Small intestine (tissue), 16 donors: ENCODE data around the gene USH1C. TPM values are rescaled to one million over a fixed set of nuclear protein-coding genes. Genes with fewer than 3 reads are reported as not detected.
A peak's percentile ranks its signal among the peaks of the same experiment; 100 is the strongest.

Experiments used
- DNase-seq, 2 donors: peaks; one replicate each; pipeline versions ENCODE4 v3.0.0 to v3.0.0-alpha.2; 2013
- FAIRE-seq: peaks from 2 replicates; lab custom pipeline; 2012; peaks lifted over from hg19 to GRCh38; lab: Jason Lieb, UNC
- H3K27ac ChIP-seq, 3 donors: one replicate each; pipeline ENCODE4 v1.5.1; 2013; ENCODE audit warnings: low read length in 2 of 3, mild to moderate bottlenecking in 2 of 3, control low read depth in 1 of 3, inconsistent platforms in 1 of 3, low read depth in 1 of 3, moderate library complexity in 1 of 3
- H3K27me3 ChIP-seq, 3 donors: one replicate each; pipeline ENCODE4 v1.6.1; 2013; ENCODE audit warnings: low read length in 3 of 3, inconsistent platforms in 1 of 3; ENCODE audit not compliant: control insufficient read depth in 3 of 3, insufficient read depth in 3 of 3
- H3K36me3 ChIP-seq, 3 donors: one replicate each; pipeline ENCODE4 v1.6.1; 2013; ENCODE audit warnings: low read length in 3 of 3, inconsistent platforms in 1 of 3, low read depth in 1 of 3, mild to moderate bottlenecking in 1 of 3, moderate library complexity in 1 of 3; ENCODE audit not compliant: control insufficient read depth in 3 of 3, insufficient read depth in 2 of 3
- H3K4me1 ChIP-seq, 3 donors: one replicate each; pipeline ENCODE4 v1.6.1; 2013; ENCODE audit warnings: low read length in 2 of 3, inconsistent platforms in 1 of 3, low read depth in 1 of 3, mild to moderate bottlenecking in 1 of 3, moderate library complexity in 1 of 3; ENCODE audit not compliant: control insufficient read depth in 3 of 3, insufficient read depth in 2 of 3
- H3K4me3 ChIP-seq, 3 donors: one replicate each; pipeline ENCODE4 v1.5.1; 2013; ENCODE audit warnings: low read length in 3 of 3, control low read depth in 1 of 3, inconsistent platforms in 1 of 3, low read depth in 1 of 3, mild to moderate bottlenecking in 1 of 3, moderate library complexity in 1 of 3
- H3K9me3 ChIP-seq, 2 donors: one replicate each; pipeline ENCODE4 v1.6.1; 2013; ENCODE audit warnings: low read depth in 1 of 2, low read length in 1 of 2; ENCODE audit not compliant: control insufficient read depth in 2 of 2, insufficient read depth in 1 of 2
- WGBS, 3 donors: extraction: QIAGEN DNeasy Blood & Tissue Kit; methylation state at CpG; one replicate each; pipeline ENCODE4 v1.1.7; 2013; 5-methylcytosine and 5-hydroxymethylcytosine counted together
- long read RNA-seq, 10 donors: transcript quantifications; one replicate each; lab custom pipeline, GENCODE V29; 2026
- polyA plus RNA-seq, 4 donors: library from polyadenylated mRNA; stranded (reverse) in 3 of 4; unstranded in 1 of 4; fragments of 200-250 nt in 3 of 4; fragments of 120-200 nt in 1 of 4; gene quantifications; one replicate each; pipeline versions ENCODE4 v1.2.1 to v1.2.3, GENCODE V29; 2013
- donor health status: healthy with polysubstance abuse.
- donor health status: control.
- donor health status: control.
- donor health status: Bipolar disorder and iron deficiency.
- donor health status: healthy.

USH1C gene
- polyA plus RNA-seq, result 100 to 1,000 TPM in 3 of 4 donors, 10 to 100 TPM in 1; 86.2 to 309 (median 297) TPM
- long read RNA-seq, donor 1, transcript USH1C-211 (1 exons, 1,194 nt), result major isoform, 71 of 251 reads
- long read RNA-seq, donor 1, transcript USH1C-202 (21 exons, 2,237 nt), result minor isoform, 60 of 251 reads
- long read RNA-seq, donor 1, partial matches to known transcripts, result 110 of 251 reads
- long read RNA-seq, donor 1, other reads (novel, unspliced or antisense), result 7 of 251 reads
- long read RNA-seq, donor 2, transcript USH1C-202 (21 exons, 2,237 nt), result minor isoform, 6 of 33 reads
- long read RNA-seq, donor 2, transcript USH1C-211 (1 exons, 1,194 nt), result major isoform, 14 of 33 reads
- long read RNA-seq, donor 2, partial matches to known transcripts, result 12 of 33 reads
- long read RNA-seq, donor 2, other reads (novel, unspliced or antisense), result 0 of 33 reads
- long read RNA-seq, donor 3, transcript USH1C-211 (1 exons, 1,194 nt), result major isoform, 43 of 83 reads
- long read RNA-seq, donor 3, transcript USH1C-202 (21 exons, 2,237 nt), result minor isoform, 8 of 83 reads
- long read RNA-seq, donor 3, partial matches to known transcripts, result 29 of 83 reads
- long read RNA-seq, donor 3, other reads (novel, unspliced or antisense), result 0 of 83 reads
- long read RNA-seq, donor 4, partial matches to known transcripts, result 0 of 2 reads
- long read RNA-seq, donor 4, other reads (novel, unspliced or antisense), result 0 of 2 reads
- long read RNA-seq, donor 5, transcript USH1C-211 (1 exons, 1,194 nt), result major isoform, 25 of 37 reads
- long read RNA-seq, donor 5, partial matches to known transcripts, result 8 of 37 reads
- long read RNA-seq, donor 5, other reads (novel, unspliced or antisense), result 0 of 37 reads
- long read RNA-seq, donor 6, transcript USH1C-211 (1 exons, 1,194 nt), result major isoform, 24 of 94 reads
- long read RNA-seq, donor 6, transcript USH1C-202 (21 exons, 2,237 nt), result minor isoform, 15 of 94 reads
- long read RNA-seq, donor 6, partial matches to known transcripts, result 50 of 94 reads
- long read RNA-seq, donor 6, other reads (novel, unspliced or antisense), result 0 of 94 reads
- long read RNA-seq, donor 7, result 0 reads
- long read RNA-seq, donor 8, result 0 reads
- long read RNA-seq, donor 9, transcript USH1C-202 (21 exons, 2,237 nt), result major isoform, 5 of 21 reads
- long read RNA-seq, donor 9, partial matches to known transcripts, result 13 of 21 reads
- long read RNA-seq, donor 9, other reads (novel, unspliced or antisense), result 0 of 21 reads
- long read RNA-seq, donor 10, transcript USH1C-206 (2 exons, 371 nt), result minor isoform, 5 of 76 reads
- long read RNA-seq, donor 10, transcript USH1C-211 (1 exons, 1,194 nt), result major isoform, 29 of 76 reads
- long read RNA-seq, donor 10, transcript USH1C-202 (21 exons, 2,237 nt), result minor isoform, 16 of 76 reads
- long read RNA-seq, donor 10, partial matches to known transcripts, result 22 of 76 reads
- long read RNA-seq, donor 10, other reads (novel, unspliced or antisense), result 0 of 76 reads

DNA sequence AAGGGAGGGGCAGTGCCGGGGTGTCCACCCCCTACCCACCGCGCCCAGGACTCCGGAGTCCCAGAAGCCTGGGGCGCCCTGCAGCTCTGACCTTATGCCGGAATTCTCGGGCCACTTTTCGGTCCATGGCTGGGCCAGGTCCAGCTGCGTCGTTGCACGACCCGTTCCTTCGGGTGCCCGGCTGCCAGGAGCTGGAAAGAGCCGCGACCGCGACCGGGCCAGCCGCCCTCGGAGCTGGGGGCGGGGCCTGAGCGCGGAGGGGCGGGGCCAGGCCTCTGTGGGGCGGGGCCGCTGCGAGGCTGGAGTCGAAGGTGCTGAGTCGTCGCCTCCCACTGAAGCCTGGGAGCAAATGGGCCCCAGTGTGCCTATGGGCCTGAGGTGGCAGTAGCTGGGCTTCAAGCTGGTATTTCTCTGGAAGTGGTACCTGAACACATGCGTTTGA is at the start of gene USH1C:
Gene USH1C (minus strand): TSS at position 236 of the 442 bp plus-strand sequence. CDS start 109 bp downstream, at position 127.
- peak within 1 kb of the TSS; percentile 49 to 95 (median 73) for H3K4me3 ChIP-seq
- 1 to 9% (median 7%) methylated on average over 30 to 32 of the region's 32 CpGs for WGBS, 3 donors
- no peaks in the 10 kb centered on the region for H3K9me3 ChIP-seq
- peaks cover 0 to 5% (median 0%) of the 10 kb centered on the region in 3 donors for H3K27me3 ChIP-seq
- H3K4me1 ChIP-seq, result peaks cover 2 to 38% (median 7%) of the 10 kb centered on the region in 3 donors
- DNase-seq, result peak; percentile 84 to 90
- H3K36me3 ChIP-seq, result peaks cover 0 to 21% (median 0%) of the 10 kb centered on the region in 3 donors
- FAIRE-seq, result no peak
- peak within 1 kb of the TSS; percentile 83 to 95 (median 87) for H3K27ac ChIP-seq

DNA sequence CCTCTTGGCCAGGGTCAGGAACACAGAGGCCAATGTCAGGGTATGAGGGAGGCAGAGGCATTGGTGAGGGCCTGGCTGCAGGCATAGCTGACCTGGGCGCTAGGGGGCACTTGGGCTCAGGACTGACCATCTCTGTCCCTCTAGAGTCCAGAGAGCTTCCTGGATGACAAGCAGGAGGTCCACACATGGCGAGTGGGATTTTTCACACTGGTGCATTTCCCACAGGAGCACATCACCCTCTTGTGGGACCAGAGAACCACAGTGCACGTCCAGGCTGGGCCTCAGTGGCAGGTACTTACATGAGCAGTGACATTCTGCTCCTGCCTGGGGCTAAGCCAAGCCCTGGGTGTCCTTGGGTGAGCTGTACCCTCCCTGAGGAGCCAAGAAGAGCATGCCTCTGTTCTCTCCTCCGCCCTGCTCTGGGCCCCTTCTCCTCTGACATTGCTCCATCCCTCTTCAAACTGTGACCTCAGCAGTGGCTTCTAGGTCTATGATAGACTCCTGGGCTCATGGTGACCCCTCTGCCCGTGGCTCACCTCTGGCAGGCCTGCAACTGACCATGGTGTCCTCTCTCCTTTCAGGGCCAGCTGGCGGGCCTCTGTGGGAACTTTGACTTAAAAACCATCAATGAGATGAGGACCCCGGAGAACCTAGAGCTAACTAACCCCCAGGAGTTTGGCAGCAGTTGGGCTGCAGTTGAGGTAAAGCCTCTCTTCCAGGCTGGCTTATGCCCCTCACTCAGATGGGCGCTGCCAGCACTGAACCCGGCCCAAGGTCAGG is 49.4 kb upstream of the USH1C start:
- H3K27me3 ChIP-seq, result peaks cover 0 to 5% (median 5%) of the 10 kb centered on the region in 3 donors
- H3K27ac ChIP-seq, result no peak overlapping the region
- WGBS, 3 donors, result 63 to 70% (median 66%) methylated on average over 9 of the region's 9 CpGs
- H3K36me3 ChIP-seq, result no peaks in the 10 kb centered on the region
- no peaks in the 10 kb centered on the region for H3K4me1 ChIP-seq
- H3K4me3 ChIP-seq, result no peak overlapping the region
- no peak for FAIRE-seq
- DNase-seq, result no peak
- peaks cover 0 to 3% of the 10 kb centered on the region in 2 donors for H3K9me3 ChIP-seq

DNA sequence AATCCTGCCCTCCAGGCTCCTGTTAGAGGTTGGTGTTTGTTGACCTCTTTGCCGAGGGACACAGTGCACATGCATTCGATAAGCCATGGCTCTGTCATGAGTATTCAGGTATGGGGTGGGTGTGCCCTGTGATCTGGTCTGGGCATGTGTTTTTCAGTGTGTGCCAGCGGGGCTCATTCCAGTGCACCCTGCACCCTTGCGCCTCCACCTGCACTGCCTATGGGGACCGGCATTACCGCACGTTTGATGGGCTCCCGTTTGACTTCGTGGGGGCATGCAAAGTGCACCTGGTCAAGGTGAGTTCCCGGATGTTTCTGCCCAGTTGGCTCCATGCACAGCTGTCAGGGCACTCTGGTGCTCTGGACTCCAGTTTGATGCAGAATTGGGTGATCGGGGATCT is 47.1 kb upstream of the USH1C start:
- no peaks in the 10 kb centered on the region for H3K36me3 ChIP-seq
- no peak overlapping the region for H3K27ac ChIP-seq
- 85 to 89% (median 88%) methylated on average over 11 of the region's 11 CpGs for WGBS, 3 donors
- peaks cover 0 to 12% (median 5%) of the 10 kb centered on the region in 3 donors for H3K27me3 ChIP-seq
- peaks cover 0 to 3% of the 10 kb centered on the region in 2 donors for H3K9me3 ChIP-seq
- no peaks in the 10 kb centered on the region for H3K4me1 ChIP-seq
- no peak overlapping the region for H3K4me3 ChIP-seq
- DNase-seq (no peak), FAIRE-seq (no peak)

DNA sequence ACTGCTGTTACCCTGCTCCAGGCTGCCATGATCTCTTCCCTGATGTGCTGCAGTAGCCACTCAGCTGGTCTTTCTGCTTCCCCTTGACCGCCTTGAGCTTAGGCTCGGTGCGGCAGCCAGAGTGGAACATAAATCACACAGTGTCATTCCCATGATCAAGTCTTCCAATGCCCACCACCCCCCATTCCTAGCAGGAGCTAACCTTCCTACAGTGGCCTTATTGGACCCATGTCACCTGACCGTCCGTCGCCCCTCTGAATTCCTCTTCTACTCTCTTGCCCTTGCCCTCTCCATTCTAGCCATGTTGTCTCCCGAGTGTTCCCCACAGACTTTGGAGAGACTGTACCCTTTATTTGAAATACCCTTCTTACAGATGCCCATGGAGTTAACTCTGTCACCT is 46.2 kb upstream of the USH1C start:
- no peak overlapping the region for H3K4me3 ChIP-seq
- DNase-seq, result no peak
- FAIRE-seq, result no peak
- peaks cover 0 to 12% (median 0%) of the 10 kb centered on the region in 3 donors for H3K27me3 ChIP-seq
- no peaks in the 10 kb centered on the region for H3K4me1 ChIP-seq
- 88 to 94% (median 93%) methylated on average over 7 of the region's 7 CpGs for WGBS, 3 donors
- no peak overlapping the region for H3K27ac ChIP-seq
- peaks cover 0 to 3% of the 10 kb centered on the region in 2 donors for H3K9me3 ChIP-seq
- H3K36me3 ChIP-seq, result no peaks in the 10 kb centered on the region

DNA sequence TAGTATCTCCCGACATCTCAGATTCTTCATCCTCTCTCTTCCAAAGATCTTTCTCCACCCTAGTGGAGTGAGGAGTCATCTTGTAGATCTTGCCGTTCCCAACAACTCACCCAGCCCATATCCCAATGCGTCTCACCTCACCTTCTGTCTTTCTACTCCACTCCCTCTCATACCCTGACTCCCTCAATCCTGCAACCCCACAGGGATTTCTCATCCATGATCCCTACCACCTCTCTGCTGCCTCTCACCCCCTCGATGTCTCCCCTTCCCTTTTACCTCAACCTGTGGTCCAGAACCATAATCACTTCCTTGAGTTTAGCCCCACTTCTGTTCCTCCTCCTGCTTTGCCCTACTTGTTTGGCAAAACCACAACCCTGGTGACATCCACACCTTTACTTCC is 44.5 kb upstream of the USH1C start:
- no peak for FAIRE-seq
- 84 to 89% (median 85%) methylated on average over 4 of the region's 4 CpGs for WGBS, 3 donors
- H3K4me1 ChIP-seq, result no peaks in the 10 kb centered on the region
- no peak for DNase-seq
- no peak overlapping the region for H3K27ac ChIP-seq
- peaks cover 0 to 3% of the 10 kb centered on the region in 2 donors for H3K9me3 ChIP-seq
- no peak overlapping the region for H3K4me3 ChIP-seq
- peaks cover 0 to 12% (median 0%) of the 10 kb centered on the region in 3 donors for H3K27me3 ChIP-seq
- H3K36me3 ChIP-seq, result no peaks in the 10 kb centered on the region

DNA sequence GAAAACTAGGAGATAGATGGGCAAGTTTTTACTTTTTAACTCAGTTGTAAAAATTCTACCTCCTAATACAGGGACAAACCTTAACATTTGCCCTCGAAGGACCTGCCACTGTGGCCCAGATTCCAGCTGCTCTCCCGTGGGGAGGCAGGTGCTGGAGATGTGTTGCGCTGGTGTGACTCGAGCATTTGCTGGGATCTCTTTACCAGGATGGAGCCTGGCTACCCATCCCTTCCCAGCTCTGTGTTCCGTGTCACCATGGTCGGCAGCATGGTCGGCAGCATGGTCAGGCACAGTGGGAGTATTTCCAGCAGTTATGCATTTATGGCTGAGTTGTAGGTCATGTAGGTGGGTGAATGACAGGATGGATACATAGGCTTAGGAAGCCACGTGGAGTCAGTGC is 44.0 kb upstream of the USH1C start:
- no peaks in the 10 kb centered on the region for H3K4me1 ChIP-seq
- WGBS, 3 donors, result 69 to 81% (median 74%) methylated on average over 8 of the region's 8 CpGs
- H3K27ac ChIP-seq, result no peak overlapping the region
- H3K27me3 ChIP-seq, result peaks cover 0 to 12% (median 0%) of the 10 kb centered on the region in 3 donors
- DNase-seq (no peak), FAIRE-seq (no peak)
- H3K9me3 ChIP-seq, result no peaks in the 10 kb centered on the region
- H3K4me3 ChIP-seq, result no peak overlapping the region
- no peaks in the 10 kb centered on the region for H3K36me3 ChIP-seq

DNA sequence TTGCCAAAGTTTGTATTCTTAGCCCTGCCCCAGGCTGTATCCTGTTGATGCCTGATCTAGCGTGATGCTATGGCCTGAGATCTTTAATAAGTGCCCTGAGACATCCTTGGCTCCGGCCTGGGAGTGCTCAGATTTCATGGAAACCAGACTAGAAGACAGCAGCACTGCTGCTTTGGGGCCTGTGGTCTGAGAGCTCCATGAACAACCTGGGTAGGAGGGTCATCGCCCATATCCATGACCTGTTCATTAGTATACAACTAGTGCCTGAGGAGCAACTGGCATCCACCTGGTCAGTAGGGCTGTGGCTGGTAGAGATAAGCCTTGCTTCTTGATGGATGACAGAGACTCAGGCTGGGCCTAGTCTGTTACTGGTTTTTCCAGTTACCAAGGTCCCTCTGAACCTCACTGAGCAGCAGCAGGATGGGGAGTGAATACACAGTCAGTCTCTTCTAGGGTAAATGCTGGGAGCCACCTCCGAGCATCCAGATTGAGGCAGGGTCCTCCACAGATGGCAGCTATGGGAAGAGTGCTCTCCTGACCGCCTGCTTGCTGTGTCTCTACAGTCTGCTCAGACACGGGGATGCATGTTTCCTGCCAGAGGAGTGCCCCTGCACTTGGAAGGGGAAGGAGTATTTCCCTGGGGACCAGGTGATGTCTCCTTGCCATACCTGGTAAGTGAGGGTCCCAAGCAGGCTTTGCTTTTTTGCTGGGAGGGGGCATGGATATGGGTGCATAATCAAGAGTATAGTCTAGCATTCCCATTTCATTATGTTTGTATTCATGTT is 41.9 kb upstream of the USH1C start:
- Histone ChIP-seq H3K36me3 (no peaks in the 10 kb centered on the region), H3K27me3 (peaks cover 0 to 14% (median 0%) of the 10 kb centered on the region in 3 donors), H3K4me3 (no peak overlapping the region), H3K4me1 (no peaks in the 10 kb centered on the region), H3K27ac (no peak overlapping the region), H3K9me3 (no peaks in the 10 kb centered on the region)
- no peak for FAIRE-seq
- DNase-seq, result no peak
- 68 to 83% (median 78%) methylated on average over 6 of the region's 6 CpGs for WGBS, 3 donors
